ENCODE data around the gene OR2H1.
"Not testable (repeated sequence)": the region's sequence is repeated elsewhere in the genome, so short reads cannot be mapped to it uniquely, and the experiment has no call there.

The OR2H1 gene

GRCh38 chr6:29456971-29457370 lies at the start of gene OR2H1, which contains the start of gene OR11A1:
Gene OR2H1, plus strand, starts transcription at chr6:29457155. Its CDS starts 4,615 bp downstream, at chr6:29461770.
Gene OR11A1, minus strand, starts transcription at chr6:29457071. Its CDS starts 29,430 bp downstream, at chr6:29427641.
- no peak for DNase-seq

GRCh38 chr6:29414588-29414987 lies 42.4 kb upstream of the OR2H1 start, which contains the start of gene OR12D1:
Gene OR12D1, plus strand, starts transcription at chr6:29414928.
- DNase-seq: no peak

GRCh38 chr6:29419516-29419915 lies 37.4 kb upstream of the OR2H1 start:
- no peak for DNase-seq

GRCh38 chr6:29424168-29424567 lies 32.8 kb upstream of the OR2H1 start:
- no peak for DNase-seq

- DNase-seq: no peak
These were observed 32.4 kb upstream of the OR2H1 start for GRCh38 chr6:29424575-29424974.

- no peak for DNase-seq
These were observed 31.9 kb upstream of the OR2H1 start for GRCh38 chr6:29425075-29425474.

GRCh38 chr6:29426654-29427053 lies 30.3 kb upstream of the OR2H1 start:
- DNase-seq: no peak

- DNase-seq: not testable (repeated sequence)
These were observed 20.2 kb upstream of the OR2H1 start for GRCh38 chr6:29436730-29437129.

GRCh38 chr6:29439006-29439405 lies 17.9 kb upstream of the OR2H1 start, which contains the start of gene OR10C1:
Gene OR10C1, plus strand, starts transcription at chr6:29439306. Its CDS starts 710 bp downstream, at chr6:29440016.
- no peak for DNase-seq

- DNase-seq: no peak
These were observed 14.2 kb upstream of the OR2H1 start for GRCh38 chr6:29442719-29443118.

GRCh38 chr6:29444031-29444430 lies 12.9 kb upstream of the OR2H1 start:
- not testable (repeated sequence) for DNase-seq

- no peak for DNase-seq
These were observed 9.3 kb upstream of the OR2H1 start for GRCh38 chr6:29447670-29448069.

- DNase-seq: no peak
These were observed 5.3 kb upstream of the OR2H1 start for GRCh38 chr6:29451471-29452193.

GRCh38 chr6:29461021-29461814 lies 4.3 kb downstream of the OR2H1 start:
- no peak for DNase-seq

- no peak for DNase-seq
These were observed 5.1 kb downstream of the OR2H1 start for GRCh38 chr6:29462022-29462421.

- DNase-seq: no peak
These were observed 8.3 kb downstream of the OR2H1 start for GRCh38 chr6:29465279-29465678.

- no peak for DNase-seq
These were observed 8.8 kb downstream of the OR2H1 start for GRCh38 chr6:29465801-29466200.

- DNase-seq: no peak
These were observed 9.3 kb downstream of the OR2H1 start for GRCh38 chr6:29466241-29466640.

- DNase-seq: no peak
These were observed 18.0 kb downstream of the OR2H1 start for GRCh38 chr6:29474996-29475395.

GRCh38 chr6:29477923-29478450 lies 21.0 kb downstream of the OR2H1 start:
- DNase-seq: no peak

GRCh38 chr6:29478740-29479139 lies 21.8 kb downstream of the OR2H1 start:
- DNase-seq: no peak

- no peak for DNase-seq
These were observed 22.6 kb downstream of the OR2H1 start for GRCh38 chr6:29479560-29479959.

- no peak for DNase-seq
These were observed 26.2 kb downstream of the OR2H1 start for GRCh38 chr6:29483186-29483585.

GRCh38 chr6:29483735-29484134 lies 26.8 kb downstream of the OR2H1 start:
- no peak for DNase-seq
